Thoracic aorta (tissue), 2 donors: Measurements from ENCODE around the gene GRIK4. TPM values are rescaled to one million over a fixed set of nuclear protein-coding genes. Genes with fewer than 3 reads are reported as not detected.

Experiments used
- ATAC-seq: fragments of 150-250 bp; one replicate; pipeline ENCODE4 v1.8.0; 2017; ENCODE audit warnings: low read depth; ENCODE audit not compliant: insufficient number of reproducible peaks, low FRiP score
- DNase-seq: peaks from one replicate; pipeline ENCODE4 v3.0.0-alpha.2; 2020; ENCODE audit warnings: low spot score
- H3K27ac ChIP-seq, 2 donors: fragments of 200-600 bp; sonication (generic); 1 replicate in 1 of 2; 2 replicates in 1 of 2; pipeline ENCODE4 v1.5.1; 2016; ENCODE audit warnings: mild to moderate bottlenecking in 2 of 2, moderate library complexity in 2 of 2
- H3K27me3 ChIP-seq: fragments of 200-600 bp; sonication (generic); replicated peaks from 2 replicates; pipeline ENCODE4 v1.6.0; 2016; ENCODE audit warnings: mild to moderate bottlenecking; ENCODE audit not compliant: insufficient read depth
- H3K36me3 ChIP-seq: fragments of 200-600 bp; sonication (generic); one replicate; pipeline ENCODE4 v1.5.1; 2016
- H3K4me1 ChIP-seq, 2 donors: fragments of 200-600 bp; sonication (generic); 1 replicate in 1 of 2; 2 replicates in 1 of 2; pipeline versions ENCODE4 v1.5.1 to v1.6.0; 2016; ENCODE audit warnings: low read depth in 2 of 2, mild to moderate bottlenecking in 1 of 2; ENCODE audit not compliant: control insufficient read depth in 1 of 2
- H3K4me3 ChIP-seq: fragments of 200-600 bp; sonication (generic); 2 replicates; pipeline ENCODE4 v1.5.1; 2016; ENCODE audit warnings: mild to moderate bottlenecking
- H3K9me3 ChIP-seq: fragments of 200-600 bp; sonication (generic); 2 replicates; pipeline ENCODE4 v1.5.1; 2016
- CTCF ChIP-seq: fragments of 200-600 bp; sonication (generic); IDR thresholded peaks from one replicate; pipeline ENCODE4 v1.5.1; 2019; ENCODE audit warnings: antibody characterized with exemption
- total RNA-seq, 2 donors: library from RNA; depleted of rRNA; stranded (reverse); fragments of >200 nt; gene quantifications; one replicate each; pipeline versions ENCODE4 v1.1.0 to v1.2.3, GENCODE V29; 2016

GRIK4 gene
- total RNA-seq, 2 donors from 2014 or later, result not detected

- no peak for ATAC-seq
Observed at GRCh38 chr11:120516461-120517389, 5.2 kb downstream of the GRIK4 start.

DNA sequence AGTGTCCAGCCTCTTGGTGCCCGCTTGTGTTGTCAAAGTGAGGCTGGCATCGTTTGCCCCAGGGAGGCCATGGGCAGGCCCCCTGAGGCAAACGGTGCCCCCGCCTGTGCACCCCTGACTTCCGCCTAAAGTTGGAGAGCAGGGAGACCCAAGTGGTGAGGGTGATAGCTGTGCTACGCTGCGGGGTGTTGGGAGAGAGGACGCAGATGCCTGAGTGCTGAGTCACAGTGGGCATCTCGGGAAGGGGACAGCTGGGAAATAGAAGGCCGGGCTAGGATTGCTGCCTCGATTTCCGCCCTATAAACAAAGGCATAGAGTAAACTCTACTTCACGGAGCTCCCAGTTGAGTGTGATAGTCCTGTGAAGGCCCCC lies 5.8 kb downstream of the GRIK4 start:
- H3K4me3 ChIP-seq, result no peak overlapping the region
- no peak for ATAC-seq

More at GRCh38 chr11:120516461-120517389, 5.2 kb downstream of the GRIK4 start:
- Histone ChIP-seq H3K27me3 (no peaks in the 10 kb centered on the region), H3K36me3 (no peaks in the 10 kb centered on the region), H3K4me1 (no peaks in the 10 kb centered on the region), H3K27ac (no peak overlapping the region), H3K9me3 (no peaks in the 10 kb centered on the region), H3K4me3 (no peak overlapping the region)
- DNase-seq, result no peak
- TF ChIP-seq CTCF, result no peak

DNA sequence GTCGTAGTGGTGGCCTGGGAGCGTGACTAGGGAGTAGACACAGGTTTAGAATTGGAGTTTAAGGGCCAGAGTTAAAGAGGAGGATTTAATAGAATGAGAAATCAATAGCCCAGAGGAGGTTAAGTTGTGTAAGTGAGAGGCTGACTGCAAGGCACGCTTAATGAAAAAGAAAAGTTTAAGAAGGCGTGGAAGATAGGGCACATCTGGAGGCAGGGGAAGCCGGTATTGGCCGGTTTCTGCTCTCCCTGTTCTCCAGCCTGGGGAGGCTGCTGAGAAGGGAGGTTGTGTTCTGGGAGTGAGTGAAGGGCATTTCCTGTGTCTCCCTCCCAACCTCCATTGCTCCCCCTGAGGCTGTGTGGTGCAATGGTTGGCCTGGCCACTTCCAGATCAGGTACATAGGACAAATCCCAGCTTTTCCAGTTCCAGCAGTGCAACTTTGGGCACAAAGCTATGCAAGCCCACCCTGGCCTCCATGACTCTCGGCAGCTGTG lies 6.3 kb downstream of the GRIK4 start:
- DNase-seq, result no peak
- H3K27ac ChIP-seq, result no peak overlapping the region
- no peak for TF ChIP-seq CTCF

More for the DNA sequence above, 5.8 kb downstream of the GRIK4 start:
- Histone ChIP-seq H3K4me1 (no peaks in the 10 kb centered on the region), H3K27me3 (no peaks in the 10 kb centered on the region), H3K36me3 (no peaks in the 10 kb centered on the region), H3K9me3 (no peaks in the 10 kb centered on the region), H3K27ac (no peak overlapping the region)
- no peak for DNase-seq
- no peak for TF ChIP-seq CTCF

DNA sequence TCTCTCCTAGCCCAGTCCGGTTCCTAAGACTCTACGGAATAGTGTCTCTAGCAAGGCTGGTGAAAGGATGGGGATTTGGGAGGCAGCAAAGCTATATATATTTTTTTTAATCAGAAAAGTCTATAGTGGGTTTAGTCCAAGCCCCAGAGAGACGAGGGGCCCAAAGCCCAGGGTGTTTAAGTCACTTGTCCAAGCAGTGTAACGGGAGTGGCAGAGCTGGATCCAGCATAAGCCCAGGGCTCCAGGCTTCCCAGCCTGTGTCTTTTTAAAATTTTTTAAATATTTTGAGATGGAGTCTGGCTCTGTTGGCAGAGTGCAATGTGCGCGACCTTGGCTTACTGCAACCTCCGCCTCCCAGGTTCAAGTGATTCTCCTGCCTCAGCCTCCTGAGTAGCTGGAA lies 6.8 kb downstream of the GRIK4 start:
- Histone ChIP-seq H3K4me3 (no peak overlapping the region), H3K9me3 (no peaks in the 10 kb centered on the region), H3K27me3 (no peaks in the 10 kb centered on the region), H3K36me3 (no peaks in the 10 kb centered on the region), H3K4me1 (no peaks in the 10 kb centered on the region), H3K27ac (no peak overlapping the region)
- no peak for TF ChIP-seq CTCF
- DNase-seq, result no peak
- no peak for ATAC-seq

More for the DNA sequence above, 6.3 kb downstream of the GRIK4 start:
- Histone ChIP-seq H3K4me1 (no peaks in the 10 kb centered on the region), H3K4me3 (no peak overlapping the region), H3K27me3 (no peaks in the 10 kb centered on the region), H3K36me3 (no peaks in the 10 kb centered on the region), H3K9me3 (no peaks in the 10 kb centered on the region)
- ATAC-seq, result no peak

GRCh38 chr11:120519474-120519873 lies 7.9 kb downstream of the GRIK4 start:
- H3K9me3 ChIP-seq, result no peaks in the 10 kb centered on the region
- H3K36me3 ChIP-seq, result no peaks in the 10 kb centered on the region
- H3K4me1 ChIP-seq, result no peaks in the 10 kb centered on the region
- no peaks in the 10 kb centered on the region for H3K27me3 ChIP-seq
- no peak for ATAC-seq
- H3K27ac ChIP-seq, result no peak overlapping the region
- TF ChIP-seq CTCF, result no peak
- no peak overlapping the region for H3K4me3 ChIP-seq
- no peak for DNase-seq
